ENCODE data around the gene AGAP3.

Gene AGAP3

DNA sequence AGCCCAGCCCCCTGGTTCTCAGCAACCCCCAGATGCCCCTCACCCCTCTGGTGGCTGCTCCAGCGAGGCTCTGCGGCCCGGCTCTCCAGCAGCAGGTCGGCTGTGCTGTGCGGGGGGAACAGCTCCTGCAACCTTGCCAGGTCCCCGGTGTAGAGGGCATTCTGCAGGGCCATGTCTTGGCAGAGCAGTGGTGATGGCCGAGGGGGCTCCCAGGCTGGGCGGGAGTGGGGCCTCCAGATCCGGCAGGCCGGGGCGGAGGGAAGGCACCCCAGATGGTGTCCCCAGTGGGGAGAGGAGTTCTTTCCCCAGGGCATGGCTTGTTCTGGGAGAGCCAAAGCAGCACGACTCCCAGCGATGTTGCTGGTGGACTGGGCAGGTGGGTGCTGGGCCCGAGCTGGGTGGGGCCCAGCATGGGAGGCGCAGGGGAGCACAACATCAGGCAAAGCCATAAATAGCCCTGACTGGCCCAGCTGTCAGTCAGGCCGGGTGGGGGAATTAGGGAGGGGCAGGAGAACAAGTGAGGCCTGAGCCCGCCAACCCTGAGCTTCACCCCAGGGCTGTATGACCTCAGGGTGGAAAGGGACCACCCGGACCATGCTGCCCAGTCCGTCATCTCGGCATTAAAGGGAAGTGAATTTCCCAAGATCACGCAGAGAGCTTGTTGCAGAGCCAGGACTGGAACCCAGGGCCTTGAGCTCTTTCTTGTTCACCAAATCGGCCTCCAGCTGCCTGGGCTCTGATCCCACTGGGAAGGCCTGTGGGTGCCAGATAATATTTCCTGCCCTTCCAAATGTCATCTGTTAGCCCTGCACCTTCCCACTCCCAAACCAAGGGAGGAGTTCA lies 101.4 kb downstream of the AGAP3 start:
- no peak for DNase-seq

DNA sequence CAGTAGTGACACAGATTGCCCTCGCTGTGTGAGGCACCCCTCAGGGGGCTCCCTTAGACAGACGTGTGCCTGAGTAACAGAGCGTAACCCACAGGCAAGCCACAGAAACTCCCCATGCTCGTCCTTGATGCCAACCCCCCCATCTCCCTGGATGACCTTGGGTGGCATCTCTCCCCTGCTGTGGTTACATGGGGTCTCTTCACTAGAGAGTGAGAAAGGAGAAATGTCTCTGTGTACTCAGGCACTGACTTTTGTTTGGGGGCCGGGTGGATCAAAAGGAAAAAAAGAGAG lies 101.9 kb downstream of the AGAP3 start:
- no peak for DNase-seq

DNA sequence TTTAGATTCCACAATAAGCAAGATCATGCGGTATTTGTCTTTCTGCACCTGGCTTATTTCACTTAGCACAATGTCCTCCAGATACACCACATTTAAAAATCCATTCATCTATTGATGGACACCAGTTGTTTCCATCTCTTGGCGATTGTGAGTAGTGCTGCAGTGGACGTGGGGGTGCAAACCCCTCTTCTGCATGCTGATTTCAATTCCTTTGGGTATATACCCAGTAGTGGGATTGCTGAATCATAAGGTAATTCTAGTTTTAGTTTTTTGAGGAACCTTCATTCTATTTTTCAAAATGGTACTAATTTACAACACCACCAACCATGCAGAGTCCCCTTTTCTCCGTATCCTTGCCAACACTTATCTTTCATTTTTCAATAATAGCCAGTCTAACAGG lies 102.8 kb downstream of the AGAP3 start:
- no peak for DNase-seq

DNA sequence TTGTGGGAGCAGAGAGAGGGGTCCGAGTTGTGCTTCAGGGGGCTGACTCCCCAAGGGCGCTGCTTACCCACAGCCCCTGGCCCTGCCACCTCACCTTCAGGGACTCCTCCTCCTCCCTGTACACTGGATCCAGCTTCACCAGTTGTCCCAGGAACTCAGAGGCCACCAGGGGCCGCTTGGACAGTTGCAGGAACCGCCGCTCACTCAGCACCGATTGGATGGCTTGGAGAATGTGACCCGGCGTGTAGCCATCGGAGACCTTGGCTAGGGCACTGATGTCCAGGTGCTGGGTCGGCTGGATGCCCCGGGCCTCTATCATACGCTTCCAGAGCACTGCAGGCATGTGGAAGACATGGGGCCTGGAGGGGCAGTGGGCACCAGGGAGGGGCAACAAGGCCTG lies 105.3 kb downstream of the AGAP3 start:
- DNase-seq, result no peak

DNA sequence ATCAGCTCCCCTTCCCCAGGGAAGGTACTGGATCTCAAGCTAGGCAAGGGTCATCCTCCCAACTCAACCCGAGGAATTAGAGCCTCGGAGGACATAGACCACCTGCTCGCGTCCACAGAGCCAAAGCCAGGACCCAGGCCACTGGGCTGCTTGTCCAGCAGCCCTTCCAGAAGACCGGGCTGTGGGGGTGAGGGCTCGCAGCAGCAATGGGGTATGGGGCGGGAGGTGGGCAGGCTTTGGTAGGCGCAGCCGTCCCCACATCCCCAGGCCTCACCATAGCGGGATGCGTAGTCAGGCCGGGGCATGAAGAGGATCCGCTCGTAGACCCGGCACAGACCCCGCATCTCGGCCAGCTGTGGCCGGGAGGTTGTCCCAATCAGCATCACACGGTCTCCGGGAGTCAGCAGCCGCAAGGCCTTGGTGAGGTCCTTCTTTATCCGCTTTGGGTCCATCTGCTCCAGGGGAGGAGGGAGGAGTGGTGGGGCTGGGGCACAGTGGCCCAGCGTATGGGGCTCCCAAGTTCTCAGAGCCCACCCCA lies 105.8 kb downstream of the AGAP3 start:
- DNase-seq, result no peak

DNA sequence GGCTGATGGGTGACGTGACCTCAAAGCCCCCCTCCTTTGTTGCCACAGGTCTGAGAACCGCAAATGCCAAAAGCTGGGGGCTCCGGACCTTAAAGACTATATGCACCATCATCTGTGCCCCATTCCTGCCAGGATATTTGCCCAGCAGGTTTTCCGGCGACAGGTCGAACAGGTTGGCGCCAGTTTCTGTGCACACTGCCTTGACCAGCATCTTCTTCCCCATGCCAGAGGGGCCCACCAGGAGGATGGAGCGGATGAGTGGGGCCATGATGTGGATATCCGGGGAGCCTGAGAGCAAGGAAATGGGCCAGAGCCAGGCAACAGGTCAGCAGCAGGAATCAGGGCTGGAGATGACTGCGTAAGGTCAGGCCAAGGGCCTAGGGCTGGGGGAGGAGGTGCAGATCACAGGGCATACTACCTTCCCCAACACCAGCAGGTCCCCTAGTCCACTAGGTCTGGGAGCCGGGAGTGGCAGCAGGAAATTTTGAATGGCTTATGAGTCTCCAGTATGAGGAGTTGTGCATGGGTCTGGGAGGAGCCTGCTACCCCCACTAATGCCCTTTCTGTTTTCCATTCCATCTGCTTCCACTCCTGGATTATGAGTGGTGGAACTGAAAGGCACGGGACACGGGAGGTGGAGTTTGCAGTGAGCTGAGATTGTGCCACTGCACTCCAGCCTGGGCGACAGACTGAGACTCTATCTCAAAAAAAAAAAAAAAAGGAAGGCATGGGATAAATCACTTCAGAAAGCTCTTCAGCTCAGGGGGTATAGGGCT lies 107.1 kb downstream of the AGAP3 start:
- no peak for DNase-seq

All from activated gamma-delta T cell (primary cell).